ENCODE measurements around the gene AOC3.
A peak's percentile ranks its signal among the peaks of the same experiment; 100 is the strongest.

Gene AOC3

GRCh38 chr17:42832213-42832933 lies 18.6 kb upstream of the AOC3 start:
- TF ChIP-seq, protein P1, sequence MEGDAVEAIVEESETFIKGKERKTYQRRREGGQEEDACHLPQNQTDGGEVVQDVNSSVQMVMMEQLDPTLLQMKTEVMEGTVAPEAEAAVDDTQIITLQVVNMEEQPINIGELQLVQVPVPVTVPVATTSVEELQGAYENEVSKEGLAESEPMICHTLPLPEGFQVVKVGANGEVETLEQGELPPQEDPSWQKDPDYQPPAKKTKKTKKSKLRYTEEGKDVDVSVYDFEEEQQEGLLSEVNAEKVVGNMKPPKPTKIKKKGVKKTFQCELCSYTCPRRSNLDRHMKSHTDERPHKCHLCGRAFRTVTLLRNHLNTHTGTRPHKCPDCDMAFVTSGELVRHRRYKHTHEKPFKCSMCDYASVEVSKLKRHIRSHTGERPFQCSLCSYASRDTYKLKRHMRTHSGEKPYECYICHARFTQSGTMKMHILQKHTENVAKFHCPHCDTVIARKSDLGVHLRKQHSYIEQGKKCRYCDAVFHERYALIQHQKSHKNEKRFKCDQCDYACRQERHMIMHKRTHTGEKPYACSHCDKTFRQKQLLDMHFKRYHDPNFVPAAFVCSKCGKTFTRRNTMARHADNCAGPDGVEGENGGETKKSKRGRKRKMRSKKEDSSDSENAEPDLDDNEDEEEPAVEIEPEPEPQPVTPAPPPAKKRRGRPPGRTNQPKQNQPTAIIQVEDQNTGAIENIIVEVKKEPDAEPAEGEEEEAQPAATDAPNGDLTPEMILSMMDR (IDR thresholded peaks at IDR 0.05; ENCODE audit: low read depth, low read length, missing control alignments), result no peak
- DNase-seq (ENCODE audit: extremely low read depth, low read depth), result no peak
- H3K4me3 ChIP-seq (replicated peaks; ENCODE audit: low read depth, low read length), result peak overlapping the region; percentile 87

- H3K4me3 ChIP-seq (replicated peaks; ENCODE audit: low read depth, low read length), result peak within 1 kb of the TSS; percentile 87
- TF ChIP-seq, protein P1 (IDR thresholded peaks at IDR 0.05; ENCODE audit: low read depth, low read length, missing control alignments), result no peak
- DNase-seq (ENCODE audit: extremely low read depth, low read depth), result peak; percentile 56
Measured at GRCh38 chr17:42832934-42833766, 17.8 kb upstream of the AOC3 start, which contains the start of gene PSME3. Gene PSME3 (plus strand): TSS chr17:42833397. CDS start chr17:42833632, 235 bp downstream.

DNA sequence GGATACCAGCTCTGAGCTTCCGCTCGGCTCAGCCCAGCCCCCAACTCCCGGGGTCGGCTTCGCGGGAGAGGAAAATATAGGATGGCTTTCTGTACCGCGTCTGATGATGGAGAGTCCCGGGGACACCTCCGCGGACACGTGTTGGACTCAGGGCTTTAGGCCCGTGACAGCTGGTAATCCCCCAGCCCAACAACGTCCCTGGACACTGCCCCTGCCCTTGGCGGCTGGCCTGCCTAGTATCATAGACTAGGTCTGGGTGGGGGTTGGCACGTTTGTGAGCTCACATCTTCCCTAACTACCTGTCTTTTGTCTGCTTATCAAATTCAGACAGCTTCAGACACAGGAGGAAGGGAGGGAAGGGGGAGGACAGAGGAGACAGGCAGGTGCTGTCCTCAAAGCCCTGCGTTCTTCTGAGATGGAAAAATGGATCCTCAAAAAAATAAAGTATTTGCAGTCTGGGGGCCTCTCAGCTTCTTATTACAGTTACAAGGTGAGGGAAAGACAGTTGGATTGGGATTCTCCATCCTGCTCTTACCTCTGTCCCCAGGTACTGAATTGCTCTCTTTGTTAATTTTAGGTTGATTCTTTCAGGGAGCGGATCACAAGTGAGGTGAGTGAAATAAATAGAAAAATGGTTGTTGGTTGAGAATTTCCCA lies 17.1 kb upstream of the AOC3 start:
- DNase-seq (ENCODE audit: extremely low read depth, low read depth), result no peak
- H3K4me3 ChIP-seq (replicated peaks; ENCODE audit: low read depth, low read length), result peak overlapping the region; percentile 87
- TF ChIP-seq, protein P1 (IDR thresholded peaks at IDR 0.05; ENCODE audit: low read depth, low read length, missing control alignments), result no peak

DNA sequence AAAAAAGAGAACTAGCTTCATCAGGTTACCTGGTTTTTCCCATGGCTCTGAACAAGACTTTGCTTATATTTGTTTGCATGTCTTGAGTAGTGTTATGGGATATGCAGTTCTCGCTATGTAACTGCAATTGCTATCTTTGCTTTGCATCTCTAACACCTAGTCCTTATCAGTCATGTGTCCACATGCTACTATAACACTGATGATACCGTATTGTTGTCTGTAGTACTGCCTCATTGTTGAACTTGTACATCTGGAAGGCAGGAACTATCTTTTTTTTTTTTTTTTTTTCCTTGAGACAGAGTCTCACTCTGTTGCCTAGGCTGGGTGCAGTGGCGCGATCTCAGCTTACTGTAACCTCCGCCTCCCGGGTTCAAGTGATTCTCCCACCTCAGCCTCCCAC lies 15.3 kb upstream of the AOC3 start:
- no peak overlapping the region for H3K4me3 ChIP-seq (replicated peaks; ENCODE audit: low read depth, low read length)
- DNase-seq (ENCODE audit: extremely low read depth, low read depth), result no peak
- TF ChIP-seq, protein P1 (IDR thresholded peaks at IDR 0.05; ENCODE audit: low read depth, low read length, missing control alignments), result no peak

DNA sequence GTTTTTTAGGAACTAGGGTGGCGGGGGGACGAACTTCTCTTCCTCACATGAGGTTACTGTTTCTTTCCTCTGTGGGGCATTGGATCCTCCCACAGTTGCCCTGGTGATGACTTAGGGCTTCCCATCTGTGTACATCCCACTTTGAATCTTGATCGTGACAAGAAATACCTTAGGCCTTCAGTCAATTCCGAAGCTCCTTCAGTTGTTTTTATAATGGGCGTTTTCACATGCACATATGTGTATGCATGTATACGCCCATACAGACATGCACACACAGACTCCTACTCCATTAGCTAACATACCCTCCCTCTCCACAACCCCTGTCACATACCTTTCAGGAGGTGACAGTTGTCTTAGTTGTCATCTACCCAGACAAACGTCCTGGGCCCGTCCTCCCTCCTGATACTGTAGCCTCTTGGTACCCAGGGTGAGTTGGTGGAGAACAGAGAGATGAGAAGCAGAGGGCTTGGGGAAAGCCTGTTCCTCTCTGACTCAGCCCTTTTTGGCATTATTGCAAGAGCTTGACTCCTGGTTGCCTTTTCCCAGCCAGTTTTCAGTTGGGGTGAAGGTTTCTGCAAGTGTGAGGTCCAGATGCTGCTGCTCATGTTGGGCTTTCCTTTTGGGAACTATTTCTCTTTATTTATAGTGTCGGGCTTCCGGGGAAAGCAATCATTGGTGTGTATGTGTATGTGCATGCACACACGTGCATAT lies 8.9 kb upstream of the AOC3 start:
- DNase-seq (ENCODE audit: extremely low read depth, low read depth), result no peak
- TF ChIP-seq, protein P1 (IDR thresholded peaks at IDR 0.05; ENCODE audit: low read depth, low read length, missing control alignments), result no peak
- H3K4me3 ChIP-seq (replicated peaks; ENCODE audit: low read depth, low read length), result no peak overlapping the region

DNA sequence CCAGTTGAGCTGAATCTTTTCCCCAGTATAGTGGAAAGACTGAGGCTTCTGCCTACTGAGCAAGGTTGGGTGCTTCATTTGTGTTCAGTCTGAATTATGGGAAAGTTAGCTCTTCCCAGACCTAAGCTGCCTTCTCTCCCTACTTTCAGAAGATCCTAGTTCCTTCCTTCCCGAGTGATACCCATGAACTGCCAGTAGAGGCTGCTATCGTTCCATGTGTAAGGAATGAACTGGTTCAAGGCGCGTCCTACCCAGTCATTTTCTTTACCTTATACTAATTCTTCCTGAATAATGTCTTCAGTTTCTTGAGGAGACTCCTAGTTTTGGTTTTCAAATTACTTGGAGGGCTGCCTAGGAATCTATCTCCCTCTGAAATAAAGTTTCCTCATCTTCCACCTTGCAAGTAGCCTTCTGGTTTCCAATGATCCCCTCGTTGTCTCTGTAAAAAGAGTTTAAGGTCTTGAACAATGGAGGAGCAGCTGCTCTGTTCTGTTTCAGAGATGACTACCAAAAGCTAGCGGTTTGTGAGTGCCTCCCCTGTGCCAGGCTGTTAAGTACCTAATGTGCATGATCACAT lies 7.6 kb upstream of the AOC3 start:
- TF ChIP-seq, protein P1 (IDR thresholded peaks at IDR 0.05; ENCODE audit: low read depth, low read length, missing control alignments), result peak; percentile 94
- H3K4me3 ChIP-seq (replicated peaks; ENCODE audit: low read depth, low read length), result no peak overlapping the region
- no peak for DNase-seq (ENCODE audit: extremely low read depth, low read depth)

Data from HFF-Myc (cell line).